T-helper 1 cell treated with Interleukin-12 subunit alpha and Interleukin-12 subunit beta and Interleukin-4 antibody, amounts not matched to agents 30 ng/mL and 1 ng/mL, for 36 hours (primary cell): ENCODE data around the gene SLC35G3. TPM values are rescaled to one million over a fixed set of nuclear protein-coding genes. Genes with fewer than 3 reads are reported as not detected.

Experiments used
- total RNA-seq: library from RNA; stranded (reverse); gene quantifications from 2 replicates; pipeline ENCODE4 v1.2.3, GENCODE V29; 2022

Gene SLC35G3
- total RNA-seq, 1 donor from 2014 or later, result not detected

Other genes with a start within 250 kb of the SLC35G3 start
- 0.88 and 1.1 TPM in 2 replicates for gene CCT6B, start 232.9 kb downstream of the SLC35G3 start, total RNA-seq
- gene ZNF830, start 232.9 kb downstream of the SLC35G3 start, total RNA-seq, result 26.4 and 29.4 TPM in 2 replicates
- gene LIG3, start 213.9 kb downstream of the SLC35G3 start, total RNA-seq, result 44.3 and 45.5 TPM in 2 replicates
- 77.9 and 80.2 TPM in 2 replicates for gene RFFL, start 130.7 kb downstream of the SLC35G3 start, total RNA-seq
- gene RAD51D, start 74.5 kb downstream of the SLC35G3 start, total RNA-seq, result 30.2 and 31.1 TPM in 2 replicates
- gene FNDC8, start 72.8 kb downstream of the SLC35G3 start, total RNA-seq, result 0.15 TPM in 1 of 2 replicates, not detected in the other
- gene NLE1, start 52.1 kb downstream of the SLC35G3 start, total RNA-seq, result 19.2 and 20.2 TPM in 2 replicates
- 0.05 TPM in 2 replicates for gene UNC45B, start 46.6 kb downstream of the SLC35G3 start, total RNA-seq
- 112 and 115 TPM in 2 replicates for gene SLFN5, start 48.7 kb upstream of the SLC35G3 start, total RNA-seq
- 74.5 and 82.9 TPM in 2 replicates for gene SLFN11, start 179.2 kb upstream of the SLC35G3 start, total RNA-seq
- 17.3 and 19.4 TPM in 2 replicates for gene SLFN12, start 238.1 kb upstream of the SLC35G3 start, total RNA-seq